Vagina (tissue), 2 donors: ENCODE data around the gene ASPDH. TPM values are rescaled to one million over a fixed set of nuclear protein-coding genes. Genes with fewer than 3 reads are reported as not detected.

Experiments used
- DNase-seq, 2 donors: peaks; one replicate each; pipeline ENCODE4 v3.0.0-alpha.2; 2017; ENCODE audit errors: extremely low spot score in 2 of 2
- H3K27ac ChIP-seq: fragments of 200-600 bp; sonication (generic); one replicate; pipeline ENCODE4 v1.5.1; 2019
- H3K27me3 ChIP-seq: fragments of 200-600 bp; sonication (generic); one replicate; pipeline ENCODE4 v1.5.1; 2019
- H3K36me3 ChIP-seq, 2 donors: fragments of 200-600 bp; sonication (generic); one replicate each; pipeline ENCODE4 v1.5.1; 2017 to 2019
- H3K4me1 ChIP-seq: fragments of 200-600 bp; sonication (generic); one replicate; pipeline ENCODE4 v1.5.1; 2019
- H3K4me3 ChIP-seq, 2 donors: fragments of 200-600 bp; sonication (generic); 1 replicate in 1 of 2; 2 replicates in 1 of 2; pipeline ENCODE4 v1.5.1; 2016 to 2019
- H3K9me3 ChIP-seq: fragments of 200-600 bp; sonication (generic); one replicate; pipeline ENCODE4 v1.5.1; 2019
- CTCF ChIP-seq, 3 experiments: fragments of 450-650 bp in 2 of 3; fragments of 200-600 bp in 1 of 3; sonication (generic) in 1 of 3; IDR thresholded peaks; one replicate each; pipeline ENCODE4 v1.5.1; 2017 to 2019; ENCODE audit warnings: antibody characterized with exemption in 3 of 3, mild to moderate bottlenecking in 2 of 3, moderate library complexity in 2 of 3
- POLR2A ChIP-seq, 2 donors: fragments of 450-650 bp; IDR thresholded peaks; one replicate each; pipeline ENCODE4 v1.6.1; 2017; ENCODE audit warnings: antibody characterized with exemption in 2 of 2, mild to moderate bottlenecking in 2 of 2, moderate library complexity in 2 of 2
- POLR2AphosphoS5 ChIP-seq, 2 donors: sonication (generic); formaldehyde crosslinking; IDR thresholded peaks; one replicate each; pipeline ENCODE4 v1.9.0; 2017; ENCODE audit warnings: antibody characterized with exemption in 2 of 2, mild to moderate bottlenecking in 2 of 2, low read depth in 1 of 2; ENCODE audit not compliant: insufficient read depth in 1 of 2
- intact Hi-C: fragments of 100-400 bp; cut with DNase I; formaldehyde crosslinking; loops from one replicate; pipeline ENCODE4 v1.15.1; 2023
- total RNA-seq: library from RNA; depleted of rRNA; stranded (reverse); fragments of >200 nt; gene quantifications from one replicate; pipeline ENCODE4 v1.2.3, GENCODE V29; 2016

ASPDH gene
- not detected for total RNA-seq

GRCh38 chr19:50513746-50514345 is at the start of gene ASPDH:
ASPDH (minus strand) TSS chr19:50513913; CDS start chr19:50513823, 90 bp downstream.
- DNase-seq: peak in 1 of 2 donors; percentile 78
- H3K4me1 ChIP-seq: peaks cover 10% of the 10 kb centered on the region
- intact Hi-C loops: no loop called here
- TF ChIP-seq POLR2A (IDR thresholded peaks at IDR 0.05) (no peak), CTCF (IDR thresholded peaks at IDR 0.05) (no peak), POLR2AphosphoS5 (IDR thresholded peaks at IDR 0.05; ENCODE audit: insufficient read depth in 1 of 2, low read depth in 1 of 2) (no peak)
- no peak within 1 kb of the TSS for H3K4me3 ChIP-seq
- no peaks in the 10 kb centered on the region for H3K9me3 ChIP-seq
- no peaks in the 10 kb centered on the region for H3K36me3 ChIP-seq
- H3K27me3 ChIP-seq: no peaks in the 10 kb centered on the region
- H3K27ac ChIP-seq: no peak within 1 kb of the TSS

GRCh38 chr19:50562996-50563395 is 49.3 kb upstream of the ASPDH start:
- Histone ChIP-seq H3K4me3 (no peak overlapping the region), H3K27ac (no peak overlapping the region), H3K36me3 (no peaks in the 10 kb centered on the region), H3K27me3 (no peaks in the 10 kb centered on the region), H3K4me1 (peaks cover 29% of the 10 kb centered on the region), H3K9me3 (no peaks in the 10 kb centered on the region)
- TF ChIP-seq POLR2A (IDR thresholded peaks at IDR 0.05) (no peak), POLR2AphosphoS5 (IDR thresholded peaks at IDR 0.05; ENCODE audit: insufficient read depth in 1 of 2, low read depth in 1 of 2) (no peak), CTCF (IDR thresholded peaks at IDR 0.05) (no peak)
- DNase-seq: no peak
- intact Hi-C loops: no loop called here

GRCh38 chr19:50562329-50562728 is 48.6 kb upstream of the ASPDH start:
- no peaks in the 10 kb centered on the region for H3K9me3 ChIP-seq
- H3K27me3 ChIP-seq: no peaks in the 10 kb centered on the region
- TF ChIP-seq CTCF (IDR thresholded peaks at IDR 0.05) (no peak), POLR2A (IDR thresholded peaks at IDR 0.05) (no peak)
- H3K27ac ChIP-seq: no peak overlapping the region
- no peak for DNase-seq
- no peak overlapping the region for H3K4me3 ChIP-seq
- no peaks in the 10 kb centered on the region for H3K36me3 ChIP-seq
- intact Hi-C loops: no loop called here
- peaks cover 24% of the 10 kb centered on the region for H3K4me1 ChIP-seq

- TF ChIP-seq POLR2A (IDR thresholded peaks at IDR 0.05) (no peak), POLR2AphosphoS5 (IDR thresholded peaks at IDR 0.05; ENCODE audit: insufficient read depth in 1 of 2, low read depth in 1 of 2) (no peak), CTCF (IDR thresholded peaks at IDR 0.05) (no peak)
- Histone ChIP-seq H3K4me1 (peaks cover 25% of the 10 kb centered on the region), H3K4me3 (no peak overlapping the region), H3K27ac (no peak overlapping the region), H3K9me3 (no peaks in the 10 kb centered on the region), H3K36me3 (no peaks in the 10 kb centered on the region), H3K27me3 (no peaks in the 10 kb centered on the region)
- intact Hi-C loops: no loop called here
- DNase-seq: no peak
Observed at GRCh38 chr19:50559636-50560035, 45.9 kb upstream of the ASPDH start.

GRCh38 chr19:50558449-50558848 is 44.7 kb upstream of the ASPDH start:
- H3K9me3 ChIP-seq: no peaks in the 10 kb centered on the region
- no peak overlapping the region for H3K27ac ChIP-seq
- no peaks in the 10 kb centered on the region for H3K36me3 ChIP-seq
- TF ChIP-seq CTCF (IDR thresholded peaks at IDR 0.05): no peak
- TF ChIP-seq POLR2AphosphoS5 (IDR thresholded peaks at IDR 0.05; ENCODE audit: insufficient read depth in 1 of 2, low read depth in 1 of 2): no peak
- TF ChIP-seq POLR2A (IDR thresholded peaks at IDR 0.05): no peak
- intact Hi-C loops: no loop called here
- H3K27me3 ChIP-seq: no peaks in the 10 kb centered on the region
- no peak for DNase-seq
- H3K4me3 ChIP-seq: no peak overlapping the region
- H3K4me1 ChIP-seq: peaks cover 25% of the 10 kb centered on the region
